Coronary artery (tissue), 2 donors: ENCODE results near the gene FBXW12.

ENCODE experiments used
- DNase-seq: peaks from one replicate; pipeline ENCODE4 v3.0.0-alpha.2; 2017; ENCODE audit warnings: low spot score
- H3K27ac ChIP-seq, 2 donors: fragments of 200-600 bp; sonication (generic); one replicate each; pipeline ENCODE4 v1.5.1; 2016 to 2019
- H3K4me3 ChIP-seq: fragments of 200-600 bp; sonication (generic); 2 replicates; pipeline ENCODE4 v1.5.1; 2016; ENCODE audit warnings: mild to moderate bottlenecking, moderate library complexity
- CTCF ChIP-seq: fragments of 200-600 bp; sonication (generic); IDR thresholded peaks from one replicate; pipeline ENCODE4 v1.5.1; 2019; ENCODE audit warnings: antibody characterized with exemption

Gene FBXW12

GRCh38 chr3:48344867-48345507 is 27.0 kb upstream of the FBXW12 start:
- Histone ChIP-seq H3K27ac (no peak overlapping the region), H3K4me3 (no peak overlapping the region)
- no peak for TF ChIP-seq CTCF
- DNase-seq: no peak

GRCh38 chr3:48345946-48346572 is 26.0 kb upstream of the FBXW12 start:
- no peak for DNase-seq
- H3K27ac ChIP-seq: no peak overlapping the region
- TF ChIP-seq CTCF: no peak
- H3K4me3 ChIP-seq: no peak overlapping the region

DNA sequence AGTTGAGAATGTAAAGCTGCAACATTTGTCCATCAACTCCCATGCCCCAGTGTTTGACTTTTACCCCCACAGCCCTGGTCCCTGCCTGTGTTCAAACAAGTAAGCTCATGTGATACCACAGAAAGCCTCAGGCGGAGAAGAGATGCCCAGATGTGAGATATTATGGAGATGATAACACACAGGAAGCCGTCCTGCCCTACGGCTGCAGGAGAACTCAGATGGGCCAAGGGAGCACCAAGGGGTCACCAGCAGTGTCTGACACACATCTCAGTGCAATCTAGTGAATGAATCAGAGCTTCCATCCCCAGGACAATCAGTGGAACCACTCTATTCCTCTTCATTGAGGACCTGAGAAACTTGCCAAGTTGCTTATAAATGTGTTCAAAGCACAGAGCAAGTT is 24.5 kb upstream of the FBXW12 start:
- Histone ChIP-seq H3K27ac (no peak overlapping the region), H3K4me3 (no peak overlapping the region)
- no peak for TF ChIP-seq CTCF
- DNase-seq: no peak

DNA sequence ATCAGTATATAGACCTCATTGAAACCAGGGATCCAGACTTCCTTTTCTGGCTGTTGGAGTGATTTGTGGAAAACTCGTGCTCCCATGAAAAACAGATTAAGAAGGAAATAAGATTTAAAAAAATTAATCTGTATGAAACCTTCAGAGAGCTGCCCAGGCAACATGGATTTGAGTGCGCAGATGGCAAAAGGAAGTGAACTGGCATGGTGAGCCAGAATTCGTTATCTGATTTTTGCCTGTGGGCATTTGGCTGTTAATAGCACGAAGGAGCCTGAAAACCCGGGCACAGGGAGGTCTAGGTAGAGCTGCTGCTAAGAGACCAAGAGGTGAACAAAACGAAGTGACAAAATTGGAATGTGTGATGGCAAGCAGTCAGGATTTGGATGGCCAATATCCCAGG is 19.5 kb upstream of the FBXW12 start:
- H3K4me3 ChIP-seq: no peak overlapping the region
- no peak for DNase-seq
- TF ChIP-seq CTCF: no peak
- H3K27ac ChIP-seq: no peak overlapping the region

- TF ChIP-seq CTCF: no peak
- H3K27ac ChIP-seq: no peak overlapping the region
Observed at GRCh38 chr3:48353987-48354386, 18.0 kb upstream of the FBXW12 start.

DNA sequence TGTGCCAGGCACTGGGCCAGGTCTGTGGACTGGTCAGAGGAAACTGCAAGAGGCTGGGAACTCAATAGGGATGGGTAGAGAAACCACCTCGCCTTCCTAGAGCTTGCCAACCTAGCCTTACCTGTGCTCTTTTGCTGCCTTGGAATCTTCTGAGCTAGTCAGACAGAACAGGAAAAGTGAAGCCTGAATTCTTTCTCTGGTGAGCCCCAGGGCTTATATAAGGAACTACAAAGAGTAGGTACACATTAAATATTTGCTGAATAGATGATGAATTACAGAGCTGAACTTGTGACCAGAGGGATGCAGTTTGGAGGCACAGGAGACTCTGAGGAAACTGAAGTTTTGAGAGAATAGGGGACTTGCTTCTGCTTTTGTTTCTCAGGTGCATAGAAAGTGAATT is 15.6 kb upstream of the FBXW12 start:
- no peak for DNase-seq
- no peak for TF ChIP-seq CTCF
- Histone ChIP-seq H3K4me3 (no peak overlapping the region), H3K27ac (no peak overlapping the region)

More at GRCh38 chr3:48353987-48354386, 18.0 kb upstream of the FBXW12 start:
- H3K4me3 ChIP-seq: no peak overlapping the region
- no peak for DNase-seq

- no peak for TF ChIP-seq CTCF
- Histone ChIP-seq H3K4me3 (no peak overlapping the region), H3K27ac (no peak overlapping the region)
- no peak for DNase-seq
Observed at GRCh38 chr3:48361928-48362327, 10.1 kb upstream of the FBXW12 start.
